MM.1S (cell line): ENCODE data around the gene MEGF10.

Source experiments
- DNase-seq: peaks from one replicate; pipeline ENCODE4 v3.0.0-alpha.2; 2015
- H2AFZ ChIP-seq: fragments of 300-600 bp; sonication (generic); 2 replicates; pipeline ENCODE4 v1.6.0; 2016; ENCODE audit warnings: antibody characterized with exemption, low read length
- H3F3A ChIP-seq: fragments of 300-600 bp; sonication (generic); 2 replicates; pipeline ENCODE4 v1.6.1; 2016; ENCODE audit warnings: mild to moderate bottlenecking, antibody characterized with exemption, low read length, moderate library complexity, mixed read lengths; ENCODE audit not compliant: insufficient read depth
- H3K27ac ChIP-seq: fragments of 300-600 bp; sonication (generic); 2 replicates; pipeline ENCODE4 v1.5.1; 2016; ENCODE audit warnings: mild to moderate bottlenecking, low read length
- H3K27me3 ChIP-seq: fragments of 300-600 bp; sonication (generic); replicated peaks from 2 replicates; pipeline ENCODE4 v1.6.0; 2016; ENCODE audit warnings: low read length; ENCODE audit not compliant: insufficient read depth
- H3K36me3 ChIP-seq: fragments of 300-600 bp; sonication (generic); replicated peaks from 2 replicates; pipeline ENCODE4 v1.6.1; 2016; ENCODE audit warnings: mild to moderate bottlenecking, low read length, mixed read lengths; ENCODE audit not compliant: insufficient read depth
- H3K4me1 ChIP-seq: fragments of 300-600 bp; sonication (generic); 2 replicates; pipeline ENCODE4 v1.6.1; 2016; ENCODE audit warnings: low read length, mixed read lengths
- H3K4me2 ChIP-seq: fragments of 300-600 bp; sonication (generic); 2 replicates; pipeline ENCODE4 v1.6.0; 2016; ENCODE audit warnings: low read depth, low read length
- H3K4me3 ChIP-seq: fragments of 300-600 bp; sonication (generic); 2 replicates; pipeline ENCODE4 v1.5.1; 2016; ENCODE audit warnings: low read length, mixed read lengths
- H3K79me2 ChIP-seq: fragments of 300-600 bp; sonication (generic); 2 replicates; pipeline ENCODE4 v1.6.1; 2016; ENCODE audit warnings: mixed run types, low read length, mixed read lengths
- H3K9ac ChIP-seq: fragments of 300-600 bp; sonication (generic); 2 replicates; pipeline ENCODE4 v1.6.1; 2016; ENCODE audit warnings: low read length, mixed read lengths
- H3K9me2 ChIP-seq: fragments of 300-600 bp; sonication (generic); replicated peaks from 2 replicates; pipeline ENCODE4 v1.6.1; 2016; ENCODE audit warnings: mild to moderate bottlenecking, low read length, mixed read lengths; ENCODE audit not compliant: insufficient read depth
- H3K9me3 ChIP-seq: fragments of 300-600 bp; sonication (generic); replicated peaks from 2 replicates; pipeline ENCODE4 v1.6.1; 2016; ENCODE audit warnings: mild to moderate bottlenecking, low read length, mixed read lengths; ENCODE audit not compliant: insufficient read depth
- H4K20me1 ChIP-seq: fragments of 300-600 bp; sonication (generic); 2 replicates; pipeline ENCODE4 v1.6.1; 2016; ENCODE audit warnings: mild to moderate bottlenecking, low read length, moderate library complexity, mixed read lengths; ENCODE audit not compliant: insufficient read depth
- CTCF ChIP-seq: fragments of 300-600 bp; sonication (generic); IDR thresholded peaks from 2 replicates; pipeline ENCODE4 v1.5.1; 2016; ENCODE audit warnings: antibody characterized with exemption, low read length, mixed read lengths
- EZH2 ChIP-seq: fragments of 300-600 bp; sonication (generic); optimal IDR thresholded peaks from 2 replicates; pipeline ENCODE3; 2017; ENCODE audit warnings: low read depth, mild to moderate bottlenecking, antibody characterized with exemption, low read length, mixed read lengths
- EZH2phosphoT487 ChIP-seq: fragments of 300-600 bp; sonication (generic); IDR thresholded peaks from 2 replicates; pipeline ENCODE4 v1.6.1; 2018; ENCODE audit warnings: antibody characterized with exemption, low read length

The MEGF10 gene

GRCh38 chr5:127377651-127378050, 87.1 kb downstream of the MEGF10 start:
- no peak overlapping the region for H3K4me2 ChIP-seq
- H3K79me2 ChIP-seq, result no peaks in the 10 kb centered on the region
- H2AFZ ChIP-seq, result no peak overlapping the region
- DNase-seq, result no peak
- H3K27ac ChIP-seq, result no peak overlapping the region
- H3K4me1 ChIP-seq, result no peaks in the 10 kb centered on the region
- TF ChIP-seq CTCF (no peak), EZH2 (no peak), EZH2phosphoT487 (no peak)
- H3F3A ChIP-seq, result no peaks in the 10 kb centered on the region
- no peaks in the 10 kb centered on the region for H4K20me1 ChIP-seq
- no peaks in the 10 kb centered on the region for H3K9me3 ChIP-seq
- no peaks in the 10 kb centered on the region for H3K9me2 ChIP-seq
- no peak overlapping the region for H3K9ac ChIP-seq
- no peaks in the 10 kb centered on the region for H3K27me3 ChIP-seq
- no peak overlapping the region for H3K4me3 ChIP-seq
- no peaks in the 10 kb centered on the region for H3K36me3 ChIP-seq

- TF ChIP-seq EZH2, result no peak
- TF ChIP-seq CTCF, result no peak
- no peak for TF ChIP-seq EZH2phosphoT487
- H4K20me1 ChIP-seq, result no peaks in the 10 kb centered on the region
- no peak for DNase-seq
- no peaks in the 10 kb centered on the region for H3K4me1 ChIP-seq
- H3K79me2 ChIP-seq, result no peaks in the 10 kb centered on the region
- no peak overlapping the region for H3K27ac ChIP-seq
- no peaks in the 10 kb centered on the region for H3K9me2 ChIP-seq
- H3K4me3 ChIP-seq, result no peak overlapping the region
- H2AFZ ChIP-seq, result no peak overlapping the region
- no peak overlapping the region for H3K4me2 ChIP-seq
- no peaks in the 10 kb centered on the region for H3K36me3 ChIP-seq
- H3F3A ChIP-seq, result no peaks in the 10 kb centered on the region
- no peaks in the 10 kb centered on the region for H3K27me3 ChIP-seq
- H3K9me3 ChIP-seq, result no peaks in the 10 kb centered on the region
- no peak overlapping the region for H3K9ac ChIP-seq
These were observed 95.3 kb downstream of the MEGF10 start for GRCh38 chr5:127385936-127386335.

DNA sequence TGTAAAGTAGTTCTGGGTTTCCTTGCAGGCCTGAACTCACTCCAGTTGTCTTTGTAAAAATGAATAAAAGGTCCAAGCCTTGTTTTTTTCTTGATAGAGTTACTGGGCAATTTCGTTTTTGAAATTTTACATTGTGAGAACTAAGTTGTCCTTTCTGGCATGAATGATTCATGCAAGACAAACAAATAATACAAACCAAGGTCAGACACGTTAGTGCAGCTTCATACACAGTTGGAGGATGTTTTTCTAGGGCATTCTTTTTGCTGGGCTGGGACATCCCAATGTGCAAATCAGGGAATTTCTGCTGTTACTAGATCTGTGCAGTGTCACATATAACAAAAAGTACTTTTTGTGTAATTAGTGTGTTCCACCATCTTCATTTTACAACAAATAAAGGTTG, 96.0 kb downstream of the MEGF10 start:
- H2AFZ ChIP-seq, result no peak overlapping the region
- TF ChIP-seq EZH2phosphoT487, result no peak
- TF ChIP-seq CTCF, result no peak
- TF ChIP-seq EZH2, result no peak
- no peak overlapping the region for H3K27ac ChIP-seq
- H3K27me3 ChIP-seq, result no peaks in the 10 kb centered on the region
- no peak overlapping the region for H3K9ac ChIP-seq
- H3K4me1 ChIP-seq, result no peaks in the 10 kb centered on the region
- H3K9me3 ChIP-seq, result no peaks in the 10 kb centered on the region
- no peak for DNase-seq
- H3K4me3 ChIP-seq, result no peak overlapping the region
- H3K79me2 ChIP-seq, result no peaks in the 10 kb centered on the region
- H4K20me1 ChIP-seq, result no peaks in the 10 kb centered on the region
- H3K36me3 ChIP-seq, result no peaks in the 10 kb centered on the region
- no peaks in the 10 kb centered on the region for H3K9me2 ChIP-seq
- H3K4me2 ChIP-seq, result no peak overlapping the region
- H3F3A ChIP-seq, result no peaks in the 10 kb centered on the region
